GM21786 (cell line): ENCODE results near the gene ACOT11.
"Not testable (repeated sequence)": the region's sequence is repeated elsewhere in the genome, so short reads cannot be mapped to it uniquely, and the experiment has no call there.

Experiments
- ATAC-seq: cut with Tn5 transposase; IDR thresholded peaks from one replicate; pipeline ENCODE4 v1.9.1; 2021; ENCODE audit not compliant: unreplicated experiment

The ACOT11 gene

DNA sequence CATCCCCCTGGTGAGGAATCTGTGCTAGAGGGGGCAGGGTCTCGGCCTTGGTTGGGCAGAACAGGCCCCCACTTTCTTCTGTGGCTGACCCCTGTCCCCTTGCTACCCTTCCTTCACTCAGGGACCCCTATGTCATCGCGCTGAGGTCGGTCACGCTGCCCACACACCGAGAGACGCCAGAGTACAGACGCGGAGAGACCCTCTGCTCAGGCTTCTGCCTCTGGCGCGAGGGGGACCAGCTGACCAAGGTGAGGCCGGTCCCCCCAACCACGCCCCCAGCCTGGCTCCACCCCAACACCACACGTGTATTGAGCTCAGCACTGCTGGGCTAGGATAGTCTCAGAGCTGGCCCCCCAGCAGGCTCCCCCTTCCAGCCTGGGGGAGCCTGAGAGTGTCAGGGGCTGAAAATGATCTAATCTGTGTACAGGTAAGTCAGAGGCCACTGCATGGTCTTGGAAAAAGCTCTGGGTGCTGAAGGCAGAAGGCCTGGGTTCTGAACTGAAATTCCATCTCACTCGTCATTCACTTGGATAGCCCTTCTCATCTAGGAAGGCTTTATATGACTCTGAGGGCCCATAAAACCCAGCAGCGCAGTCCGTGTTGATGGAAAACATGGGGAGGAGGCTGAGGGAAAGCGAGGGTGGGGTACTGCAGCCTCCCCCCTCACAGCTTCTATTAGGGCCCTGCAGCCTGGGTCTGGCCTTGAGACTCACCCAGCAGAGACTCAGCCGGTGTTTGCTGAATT, 60.0 kb downstream of the ACOT11 start:
- ATAC-seq: no peak

DNA sequence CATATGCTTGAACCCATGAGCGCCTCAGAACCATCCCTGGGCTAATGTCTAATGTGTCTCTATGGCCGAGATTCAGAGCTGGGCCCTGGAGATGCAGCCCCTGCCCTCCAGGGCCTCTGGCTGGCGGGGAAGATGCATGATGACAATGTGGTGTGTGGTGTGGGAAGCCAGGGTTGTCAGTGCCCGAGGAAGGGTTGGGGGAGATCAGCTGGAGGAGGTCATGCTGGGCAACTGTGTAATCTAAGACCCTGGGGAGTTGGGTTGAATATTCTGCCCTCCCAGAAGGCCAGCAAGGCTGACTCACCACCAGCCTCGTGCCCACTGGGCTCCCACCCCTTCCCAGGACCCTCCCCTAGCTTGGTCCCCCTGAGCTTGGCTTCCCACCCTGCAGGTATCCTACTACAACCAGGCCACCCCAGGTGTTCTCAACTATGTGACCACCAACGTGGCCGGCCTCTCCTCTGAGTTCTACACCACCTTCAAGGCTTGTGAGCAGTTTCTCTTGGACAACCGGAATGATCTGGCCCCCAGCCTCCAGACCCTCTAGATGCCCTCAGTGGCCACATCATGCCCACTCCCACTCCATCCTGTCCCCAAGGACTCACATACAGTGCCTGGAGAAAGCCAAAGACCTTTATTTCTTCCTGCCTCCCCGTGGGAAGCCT, 60.7 kb downstream of the ACOT11 start:
- ATAC-seq: no peak

DNA sequence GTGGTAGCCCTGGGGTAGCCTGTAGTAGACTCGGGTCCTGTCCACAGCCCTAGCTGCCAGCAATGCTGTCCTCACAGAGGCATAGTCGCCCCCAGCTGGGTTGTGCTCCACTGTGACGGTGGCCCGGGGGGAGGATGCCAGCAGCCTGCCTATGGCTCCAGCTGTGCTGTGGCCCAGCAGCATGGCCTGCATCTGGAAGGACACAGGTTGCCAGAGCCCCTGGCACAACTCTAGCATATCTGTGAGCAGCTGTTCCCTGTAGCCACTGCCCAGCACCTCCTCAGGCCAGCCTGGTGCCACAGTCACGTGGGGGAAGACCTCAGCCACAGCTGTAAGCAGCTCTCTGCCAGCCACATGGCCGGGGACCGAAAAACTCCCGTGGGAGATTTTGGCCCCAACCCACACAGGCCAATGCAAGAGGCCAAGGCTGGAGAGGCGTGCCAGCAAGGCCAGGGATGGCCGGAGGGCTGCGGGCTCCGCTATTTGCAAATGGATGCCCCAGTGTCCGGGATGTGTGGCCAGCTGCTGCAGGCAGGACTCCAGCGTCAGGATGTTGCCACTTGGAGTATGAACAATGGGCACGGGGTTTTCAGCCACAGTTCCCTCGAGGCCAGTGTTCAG, 61.4 kb downstream of the ACOT11 start:
- no peak for ATAC-seq

DNA sequence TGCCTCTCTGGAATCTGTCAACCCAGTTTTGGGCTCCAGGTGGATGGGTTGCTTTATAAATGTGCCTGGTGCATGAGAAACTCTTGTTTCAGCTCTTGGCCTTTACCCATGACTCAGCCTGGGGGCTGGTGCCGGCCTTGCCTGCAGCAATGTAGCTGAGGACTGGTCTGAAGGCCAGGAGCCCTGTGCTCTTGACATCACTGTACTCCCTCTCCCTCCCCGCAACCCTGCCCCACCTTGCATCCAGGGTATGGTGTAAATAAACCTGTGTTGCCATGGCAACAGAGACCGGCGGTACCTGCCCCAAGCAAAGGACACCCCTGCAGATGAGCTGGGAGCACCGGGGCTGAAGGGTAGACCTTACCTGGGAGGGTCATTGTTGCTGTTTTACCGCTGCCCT, 62.0 kb downstream of the ACOT11 start:
- no peak for ATAC-seq

DNA sequence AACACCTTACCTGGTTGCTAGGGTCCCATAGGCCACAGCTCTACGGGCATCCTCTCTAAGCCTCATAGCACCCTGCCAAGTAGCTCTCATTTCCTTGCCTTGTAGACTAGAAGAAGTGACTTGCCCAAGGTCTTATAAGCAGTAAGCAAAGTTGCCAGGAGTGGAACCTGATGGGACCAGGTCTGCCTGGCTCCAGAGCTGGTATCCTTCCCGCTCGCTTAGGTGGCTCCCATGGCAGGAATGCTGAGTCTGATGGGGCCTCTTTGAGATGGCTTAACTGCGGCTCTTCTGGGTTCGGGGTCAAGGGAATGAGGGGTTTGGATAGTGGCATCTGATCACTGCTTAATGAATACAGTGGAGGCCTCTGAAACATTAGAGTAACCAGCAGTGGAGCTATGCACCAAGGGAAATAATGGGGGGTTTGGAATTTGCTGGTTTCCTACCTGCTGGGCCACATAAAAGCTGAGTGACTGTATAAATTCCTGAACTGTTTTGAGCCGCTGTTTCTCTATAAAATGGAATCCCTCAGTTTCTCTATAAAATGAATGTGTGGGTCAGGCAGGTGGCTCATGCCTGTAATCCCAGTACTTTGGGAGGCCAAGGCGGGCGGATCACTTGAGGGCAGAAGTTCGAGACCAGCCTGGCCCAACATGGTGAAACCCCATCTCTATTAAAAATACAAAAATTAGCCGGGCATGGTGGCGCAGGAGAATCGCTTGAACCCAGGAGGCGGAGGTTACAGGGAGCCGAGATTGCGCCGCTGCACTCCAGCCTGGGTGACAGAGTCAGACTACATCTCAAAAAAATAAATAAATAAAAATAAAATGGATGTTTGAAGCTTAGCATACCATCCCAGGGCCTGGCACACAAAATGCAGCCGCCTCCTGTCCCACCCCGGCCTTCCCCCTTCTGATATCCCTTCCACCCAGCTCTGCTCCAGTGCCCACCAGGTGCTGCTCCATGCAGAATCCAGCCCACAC, 62.9 kb downstream of the ACOT11 start:
- ATAC-seq: no peak

DNA sequence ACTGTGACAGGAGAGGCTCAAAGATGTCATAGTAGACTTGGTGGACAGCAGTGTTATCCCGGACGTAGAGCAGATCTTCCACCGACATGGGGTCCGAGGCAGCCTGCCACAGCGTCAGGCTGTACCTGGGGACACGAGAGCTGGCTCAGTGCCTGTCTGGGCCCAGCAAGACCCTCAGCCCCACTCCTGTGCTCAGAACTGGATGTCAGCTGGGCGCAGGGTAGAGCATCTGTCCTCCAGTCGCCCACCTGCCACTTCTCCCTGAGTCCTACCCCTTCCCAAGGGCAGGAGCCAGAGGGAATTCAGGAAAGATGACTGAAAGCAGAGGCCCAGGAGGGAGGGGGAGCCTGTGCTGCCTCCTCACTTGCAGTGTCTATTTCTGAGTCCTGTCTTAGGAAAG, 63.6 kb downstream of the ACOT11 start:
- ATAC-seq: no peak

DNA sequence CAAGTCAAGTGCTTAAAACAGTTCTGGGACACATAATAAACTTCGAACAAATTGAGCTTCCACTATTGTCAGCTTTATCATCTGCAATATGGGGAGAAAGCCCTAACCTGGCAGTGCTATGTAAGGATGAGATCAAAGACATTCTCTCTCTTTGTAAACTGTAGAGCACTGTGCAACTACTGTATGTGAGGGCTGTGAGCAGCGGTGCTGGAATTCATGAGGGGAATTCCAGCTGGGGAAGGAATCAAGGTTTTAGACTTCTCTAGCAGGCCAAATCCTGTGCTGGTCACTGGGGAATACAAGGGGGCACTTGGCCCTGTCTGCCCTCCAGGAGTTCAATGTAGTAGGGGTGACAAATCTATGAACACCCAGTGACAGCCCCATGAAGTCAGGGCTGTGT, 66.0 kb downstream of the ACOT11 start:
- no peak for ATAC-seq

DNA sequence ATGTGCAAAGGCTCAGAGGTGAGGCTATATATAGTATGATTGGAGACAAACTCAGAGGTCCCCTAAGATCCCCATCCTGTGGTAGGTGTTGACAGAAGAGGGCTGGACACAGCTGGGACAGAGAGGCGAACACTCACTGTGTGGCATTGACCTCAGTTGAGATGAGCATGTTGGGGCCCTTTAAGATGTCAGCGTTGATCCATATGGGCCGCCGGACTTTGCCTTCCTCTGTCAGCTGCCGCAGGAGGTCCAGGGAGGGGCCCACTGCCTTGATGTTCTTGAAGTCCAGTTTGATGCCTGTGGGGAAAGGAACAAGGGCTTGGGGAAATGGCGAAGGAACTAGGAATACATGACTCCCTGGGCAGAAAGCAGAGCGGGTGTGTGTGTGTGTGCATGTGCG, 66.5 kb downstream of the ACOT11 start:
- ATAC-seq: no peak

DNA sequence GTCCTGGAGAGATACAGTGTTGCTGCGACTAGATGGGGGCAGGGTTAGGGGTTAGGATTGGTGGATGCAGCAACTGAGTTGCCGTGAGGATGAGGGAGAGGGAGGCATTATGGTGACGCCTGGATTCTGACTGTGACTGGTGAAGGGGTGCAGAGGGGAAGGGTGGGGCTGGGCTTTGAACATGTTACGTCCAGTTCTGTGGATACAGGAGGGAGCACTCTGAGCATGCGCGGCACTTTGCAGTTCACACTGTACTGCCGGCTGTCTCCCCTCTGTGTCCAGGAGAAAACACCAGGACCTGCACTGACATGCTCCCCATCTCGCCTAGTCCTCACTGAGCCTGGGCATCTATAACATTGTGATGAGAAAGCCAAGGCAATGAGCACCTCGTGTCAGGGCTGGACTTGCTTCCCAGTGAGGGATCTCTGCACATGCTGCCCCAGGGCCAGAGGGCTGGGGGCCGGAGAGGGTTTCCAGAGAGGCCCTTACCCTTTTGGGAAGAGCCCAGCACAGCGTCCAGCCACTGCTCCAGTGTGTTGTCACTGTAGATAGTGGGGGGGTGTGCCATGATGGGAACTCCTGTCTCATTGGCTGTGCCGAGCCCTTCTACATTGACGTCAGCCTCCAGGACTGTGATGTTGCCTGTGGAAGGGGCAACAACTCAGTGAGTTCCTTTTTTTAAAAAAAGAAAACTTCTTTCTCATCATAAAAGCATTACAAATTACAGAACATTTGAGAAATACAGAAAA, 67.7 kb downstream of the ACOT11 start:
- no peak for ATAC-seq

DNA sequence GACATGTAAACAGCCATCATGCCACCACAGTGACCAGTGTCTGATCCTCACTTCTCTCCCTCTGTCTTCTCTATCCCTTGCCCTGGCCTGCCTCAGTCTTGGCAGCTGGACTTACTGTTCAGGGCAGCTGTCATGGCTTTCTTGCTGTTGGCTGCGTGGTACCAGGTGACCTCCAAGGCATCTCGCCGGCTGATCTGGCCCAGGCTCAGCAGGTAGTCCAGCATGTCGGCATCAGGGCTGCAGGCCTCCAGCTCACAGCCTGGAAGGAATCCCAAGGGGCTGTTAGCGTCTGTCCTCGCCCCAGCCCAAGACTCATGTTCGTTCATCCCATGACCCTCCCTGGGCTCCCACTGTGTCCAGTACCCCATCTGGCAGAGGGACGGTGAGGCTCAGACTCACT, 71.7 kb downstream of the ACOT11 start:
- ATAC-seq: no peak

DNA sequence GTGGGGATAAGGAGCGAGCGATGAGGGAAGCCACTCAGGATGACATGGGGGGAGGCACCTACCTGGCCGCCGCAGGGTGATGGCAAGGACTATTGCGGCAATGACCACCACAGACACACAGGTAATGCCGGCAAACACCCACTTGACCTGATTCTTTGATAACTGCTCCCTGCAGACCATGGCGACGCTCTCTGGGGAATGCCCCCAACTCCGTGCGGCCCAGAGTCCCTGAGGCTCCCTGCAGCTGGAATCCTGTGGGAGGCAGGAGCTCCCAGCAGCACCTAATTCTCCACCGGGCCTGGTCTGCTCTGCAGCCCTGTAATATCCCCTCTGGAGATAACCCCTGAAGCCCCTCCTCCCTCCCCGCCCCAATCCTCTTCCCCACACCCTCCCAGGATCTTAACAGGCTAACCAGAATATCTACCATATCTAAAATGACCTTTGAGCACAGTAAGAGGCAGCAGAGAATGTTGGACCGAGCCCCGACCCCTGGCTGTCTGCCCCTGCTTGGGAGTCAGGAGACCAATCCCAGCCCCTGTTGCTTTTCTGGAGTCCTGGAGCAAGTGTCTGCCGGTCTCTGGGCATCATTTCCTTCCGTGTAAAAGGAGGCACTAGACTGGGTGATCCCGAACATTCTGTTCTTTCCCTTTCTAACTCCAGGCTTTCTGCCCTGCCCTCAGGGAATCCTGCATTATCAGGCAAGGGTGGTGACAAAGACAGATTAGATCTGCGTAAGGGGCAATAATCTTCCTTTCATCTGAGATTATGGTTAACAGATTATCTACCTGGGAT, 75.4 kb downstream of the ACOT11 start, which contains the start of gene FAM151A:
FAM151A (minus strand) TSS at position 310 of the 792 bp plus-strand sequence; CDS start at position 180, 130 bp downstream.
- ATAC-seq: no peak

DNA sequence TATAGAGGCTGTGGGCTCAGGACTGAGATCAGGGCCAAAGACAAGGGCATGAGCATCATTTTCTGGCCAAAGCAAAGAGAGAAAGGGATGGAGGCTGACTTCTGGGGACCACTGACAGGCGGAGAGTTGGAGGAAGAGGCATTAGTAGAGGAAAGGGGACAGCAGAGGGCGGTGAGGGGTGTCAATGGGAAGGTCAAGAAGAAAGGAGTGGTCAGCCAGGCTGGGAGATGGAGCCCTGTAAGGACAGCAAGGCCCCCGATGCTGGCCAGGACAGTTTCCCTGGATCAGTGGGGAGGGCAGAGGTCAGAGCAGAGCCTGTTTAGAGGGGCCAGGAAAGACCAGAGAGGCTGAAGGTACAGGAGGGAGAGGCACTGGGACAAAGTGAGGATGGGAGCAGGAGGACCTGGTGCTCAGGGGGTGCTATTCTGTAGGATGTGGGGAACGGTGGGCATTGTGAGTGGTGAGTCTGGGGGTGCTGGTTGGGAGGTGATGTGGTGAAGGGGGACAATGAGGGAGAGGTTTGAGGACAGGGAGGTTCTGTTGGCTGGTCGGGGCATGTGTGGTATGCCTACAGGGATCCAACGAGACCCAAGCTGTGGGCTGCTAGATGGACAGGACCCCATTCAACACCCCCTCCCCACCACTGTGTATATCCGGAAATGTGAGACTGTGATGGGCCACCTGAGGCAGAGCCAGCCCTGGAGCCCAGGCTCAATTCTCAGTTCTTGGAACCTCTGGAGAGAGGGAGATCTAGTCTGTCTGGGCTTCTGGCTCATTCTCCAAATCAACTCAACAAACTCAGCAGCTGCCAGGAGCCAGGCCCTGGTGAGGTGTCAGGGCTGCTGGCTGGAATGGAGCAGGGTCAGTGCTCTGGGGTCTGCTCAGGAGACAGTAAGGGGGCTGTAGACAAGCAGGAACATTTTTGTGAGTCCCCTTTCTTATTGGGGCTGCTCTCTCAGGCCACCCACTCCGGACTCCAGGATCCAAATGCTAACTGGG, 76.7 kb downstream of the ACOT11 start:
- ATAC-seq: no peak

DNA sequence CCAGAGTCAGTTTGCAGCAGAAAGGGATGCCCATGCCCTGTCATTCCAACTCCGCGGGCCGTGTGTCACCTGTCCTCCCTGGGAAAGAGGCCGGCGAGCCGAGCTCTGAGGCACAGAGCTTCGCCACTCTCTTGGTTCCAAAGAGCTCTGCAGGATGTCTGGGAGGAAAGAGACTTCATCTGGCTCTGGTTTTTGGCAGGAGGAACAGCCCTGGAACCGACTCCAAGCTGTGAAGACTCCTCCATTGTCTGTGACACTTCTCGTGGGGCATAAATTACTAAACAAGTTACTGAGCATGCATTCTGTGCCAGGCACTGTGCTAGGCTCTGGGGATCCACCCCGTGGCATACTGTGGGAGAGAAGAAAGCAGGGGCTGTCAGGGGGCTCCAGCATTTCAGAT, 79.2 kb downstream of the ACOT11 start:
- ATAC-seq: no peak

DNA sequence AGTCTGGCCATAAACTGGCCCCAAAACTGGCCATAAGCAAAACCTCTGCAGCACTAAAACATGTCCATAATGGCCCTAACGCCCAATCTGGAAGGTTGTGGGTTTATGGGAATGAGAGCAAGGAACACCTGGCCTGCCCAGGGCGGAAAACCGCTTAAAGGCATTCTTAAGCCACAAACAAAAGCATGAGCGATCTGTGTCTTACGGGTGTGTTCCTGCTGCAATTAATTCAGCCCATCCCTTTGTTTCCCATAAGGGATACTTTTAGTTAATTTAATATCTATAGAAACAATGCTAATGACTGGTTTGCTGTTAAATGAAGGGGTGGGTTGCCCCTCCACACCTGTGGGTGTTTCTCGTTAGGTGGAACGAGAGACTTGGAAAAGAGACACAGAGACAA, 87.8 kb downstream of the ACOT11 start:
- not testable (repeated sequence) for ATAC-seq

DNA sequence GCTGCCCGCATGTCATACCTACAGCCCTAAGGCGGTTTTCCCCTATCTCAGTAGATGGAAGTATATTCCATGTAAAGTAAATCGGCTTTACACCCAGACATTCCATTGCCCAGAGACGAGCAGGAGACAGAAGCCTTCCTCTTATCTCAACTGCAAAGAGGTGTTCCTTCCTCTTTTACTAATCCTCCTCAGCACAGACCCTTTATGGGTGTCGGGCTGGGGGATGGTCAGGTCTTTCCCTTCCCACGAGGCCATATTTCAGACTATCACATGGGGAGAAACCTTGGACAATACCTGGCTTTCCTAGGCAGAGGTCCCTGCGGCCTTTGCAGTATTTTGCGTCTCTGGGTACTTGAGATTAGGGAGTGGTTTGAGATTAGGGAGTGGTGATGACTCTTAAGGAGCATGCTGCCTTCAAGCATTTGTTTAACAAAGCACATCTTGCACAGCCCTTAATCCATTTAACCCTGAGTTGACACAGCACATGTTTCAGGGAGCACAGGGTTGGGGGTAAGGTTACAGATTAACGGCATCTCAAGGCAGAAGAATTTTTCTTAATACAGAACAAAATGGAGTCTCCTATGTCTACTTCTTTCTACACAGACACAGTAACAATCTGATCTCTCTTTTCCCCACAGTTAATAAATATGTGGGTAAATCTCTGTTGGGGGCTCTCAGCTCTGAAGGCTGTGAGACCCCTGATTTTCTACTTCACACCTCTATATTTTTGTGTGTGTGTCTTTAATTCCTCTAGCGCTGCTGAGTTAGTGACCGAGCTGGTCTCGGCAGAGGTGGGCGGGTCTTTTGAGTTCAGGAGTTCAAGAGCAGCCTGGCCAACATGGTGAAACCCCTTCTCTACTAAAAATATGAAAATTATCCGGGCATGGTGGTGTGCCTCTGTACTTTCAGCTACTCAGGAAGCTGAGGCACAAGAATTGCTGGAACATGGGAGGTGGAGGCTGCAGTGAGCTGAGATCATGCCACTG, 88.7 kb downstream of the ACOT11 start:
- ATAC-seq: not testable (repeated sequence)

DNA sequence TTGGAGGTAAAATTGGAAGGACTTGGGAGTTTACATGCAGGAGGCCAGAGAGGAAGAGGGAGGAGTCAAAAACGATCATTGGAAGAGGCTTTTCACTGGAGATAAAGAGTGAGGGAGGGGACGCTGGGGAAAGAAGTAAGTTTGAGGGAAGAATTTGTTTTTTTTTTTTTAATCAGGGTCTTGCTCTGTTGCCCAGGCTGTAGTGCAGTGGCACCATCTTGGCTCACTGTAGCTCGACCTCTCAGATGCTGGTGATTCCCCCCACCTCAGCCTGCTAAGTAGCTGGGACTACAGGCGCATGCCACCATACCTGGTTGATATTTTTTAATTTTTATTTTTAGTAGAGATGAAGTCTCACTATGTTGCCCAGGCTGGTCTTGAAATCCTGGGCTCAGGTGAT, 92.3 kb downstream of the ACOT11 start:
- no peak for ATAC-seq
